ENCODE results near the gene TDRD15.

DNA sequence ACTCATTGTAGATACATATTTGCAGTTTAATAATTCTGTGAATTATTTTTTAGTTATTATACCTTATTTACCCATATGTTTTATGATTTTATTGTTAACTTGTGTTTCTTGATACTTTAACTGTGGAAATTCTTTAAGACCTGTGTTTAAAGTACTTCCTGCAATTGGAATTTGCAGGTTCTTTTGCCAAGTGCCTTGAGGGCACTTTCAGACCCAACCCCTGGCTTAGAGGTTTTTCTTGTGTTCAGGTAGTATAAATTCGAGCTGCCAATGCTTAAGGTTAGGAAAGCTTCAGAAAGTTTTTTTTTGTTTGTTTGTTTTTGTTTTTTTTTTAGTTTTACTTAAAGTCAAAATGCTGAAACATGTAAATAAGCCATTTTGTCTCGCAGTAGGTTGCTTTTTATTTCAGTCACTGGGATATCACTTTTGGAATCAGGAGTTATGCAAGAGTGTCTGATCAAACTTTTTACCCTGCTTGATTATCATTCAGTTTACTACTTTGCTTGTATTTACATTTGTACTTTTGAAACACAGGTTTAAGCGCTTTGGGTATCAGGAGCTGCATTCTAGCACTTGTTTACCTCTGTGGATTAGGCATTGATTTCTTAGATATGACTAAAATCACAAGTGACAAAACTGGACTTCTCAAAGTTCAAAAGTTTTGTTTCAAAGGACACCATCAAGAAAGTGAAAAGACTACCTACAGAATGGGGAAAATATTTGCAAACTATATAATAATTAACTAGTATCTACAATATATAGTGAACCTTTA lies 31.8 kb downstream of the TDRD15 start:
- TF ChIP-seq, protein P1, sequence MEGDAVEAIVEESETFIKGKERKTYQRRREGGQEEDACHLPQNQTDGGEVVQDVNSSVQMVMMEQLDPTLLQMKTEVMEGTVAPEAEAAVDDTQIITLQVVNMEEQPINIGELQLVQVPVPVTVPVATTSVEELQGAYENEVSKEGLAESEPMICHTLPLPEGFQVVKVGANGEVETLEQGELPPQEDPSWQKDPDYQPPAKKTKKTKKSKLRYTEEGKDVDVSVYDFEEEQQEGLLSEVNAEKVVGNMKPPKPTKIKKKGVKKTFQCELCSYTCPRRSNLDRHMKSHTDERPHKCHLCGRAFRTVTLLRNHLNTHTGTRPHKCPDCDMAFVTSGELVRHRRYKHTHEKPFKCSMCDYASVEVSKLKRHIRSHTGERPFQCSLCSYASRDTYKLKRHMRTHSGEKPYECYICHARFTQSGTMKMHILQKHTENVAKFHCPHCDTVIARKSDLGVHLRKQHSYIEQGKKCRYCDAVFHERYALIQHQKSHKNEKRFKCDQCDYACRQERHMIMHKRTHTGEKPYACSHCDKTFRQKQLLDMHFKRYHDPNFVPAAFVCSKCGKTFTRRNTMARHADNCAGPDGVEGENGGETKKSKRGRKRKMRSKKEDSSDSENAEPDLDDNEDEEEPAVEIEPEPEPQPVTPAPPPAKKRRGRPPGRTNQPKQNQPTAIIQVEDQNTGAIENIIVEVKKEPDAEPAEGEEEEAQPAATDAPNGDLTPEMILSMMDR (IDR thresholded peaks at IDR 0.05) = no peak
- no peak for TF ChIP-seq ZFX (IDR thresholded peaks at IDR 0.05; ENCODE audit: borderline replicate concordance)
